Activated effector memory CD4-positive, alpha-beta T cell treated with Interleukin-2 at 50 U/mL for 16 hours (primary cell): ENCODE measurements around the gene VASH2.

Experiments used
- DNase-seq: peaks from one replicate; pipeline ENCODE4 v3.0.0-alpha.2; 2020

The VASH2 gene

DNA sequence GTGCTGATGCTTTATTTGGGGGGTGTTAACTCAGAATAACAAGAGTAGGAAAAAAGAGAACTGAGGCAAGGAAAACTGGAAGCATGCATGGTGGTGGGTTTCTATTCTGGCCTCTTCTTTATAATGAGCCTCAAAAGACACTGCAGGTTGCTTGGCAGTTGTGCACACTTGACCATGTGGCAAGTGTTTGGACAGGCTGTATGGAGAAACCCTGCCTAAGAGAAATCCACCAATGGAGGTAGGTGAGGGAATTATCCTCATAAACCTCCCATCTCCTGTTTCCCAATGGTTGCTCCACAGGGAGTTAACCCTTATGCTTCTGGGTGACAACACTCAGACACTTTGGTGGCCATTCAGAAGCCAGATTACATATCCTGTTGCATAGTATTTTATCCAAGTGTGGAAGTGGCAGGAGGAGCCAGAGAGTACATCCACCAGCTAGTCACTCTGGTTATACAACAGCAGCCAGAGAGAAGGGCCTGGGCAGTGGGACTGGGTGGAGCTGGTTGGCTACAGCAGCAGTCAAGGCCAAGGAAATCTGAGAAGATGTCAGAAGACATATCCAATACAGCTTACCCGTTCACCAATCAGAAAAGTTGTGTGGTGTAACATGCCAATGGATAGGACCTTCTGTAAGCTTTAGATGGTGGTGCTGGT is 16.4 kb upstream of the VASH2 start:
- DNase-seq = no peak

DNA sequence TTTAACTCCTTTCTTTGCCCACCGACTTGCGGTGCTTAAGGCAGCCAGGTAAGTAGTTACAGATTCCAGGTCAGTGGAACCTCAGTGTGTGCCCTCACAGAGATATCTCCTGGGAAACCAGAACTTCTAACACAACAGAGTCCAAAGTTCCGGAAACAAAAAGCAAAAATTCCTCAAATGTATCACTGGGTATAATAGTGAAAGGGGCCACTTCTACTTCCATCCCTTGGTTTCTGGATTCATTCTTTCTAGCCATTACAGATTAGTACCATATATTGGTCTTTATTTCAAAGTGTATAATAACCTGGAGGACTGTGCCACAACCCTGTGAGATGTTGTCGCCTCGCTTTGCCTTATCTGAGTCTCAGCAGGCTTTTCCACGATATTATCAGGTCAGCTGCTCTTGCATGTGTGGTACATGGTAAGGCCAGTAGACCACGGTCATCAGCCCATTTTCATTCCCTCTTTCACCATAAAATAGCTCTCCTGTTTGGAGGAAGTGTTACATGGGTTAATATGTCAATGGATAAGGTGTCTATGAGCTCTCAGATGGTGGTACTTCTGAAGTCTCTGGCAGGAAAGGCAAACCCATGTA is 14.9 kb upstream of the VASH2 start:
- DNase-seq = no peak

DNA sequence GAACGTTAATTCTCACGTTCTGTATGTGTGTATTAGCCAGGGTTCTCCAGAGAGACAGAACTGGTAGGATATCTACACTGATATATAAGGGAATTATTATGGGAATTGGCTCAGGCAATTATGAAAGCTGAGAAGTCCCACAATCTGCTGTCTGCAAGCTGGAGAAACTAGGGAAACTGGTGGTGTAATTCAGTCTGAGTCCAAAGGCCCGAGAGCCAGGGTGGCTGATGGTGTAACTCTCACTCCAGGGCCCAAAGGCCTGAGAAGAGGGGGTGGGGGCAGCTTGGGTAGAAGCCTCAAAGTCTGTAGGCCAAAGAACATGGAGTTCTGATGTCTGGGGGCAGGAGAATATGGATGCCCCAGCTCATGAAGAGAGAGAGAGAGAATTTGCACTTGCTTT is 13.3 kb upstream of the VASH2 start:
- DNase-seq = no peak

DNA sequence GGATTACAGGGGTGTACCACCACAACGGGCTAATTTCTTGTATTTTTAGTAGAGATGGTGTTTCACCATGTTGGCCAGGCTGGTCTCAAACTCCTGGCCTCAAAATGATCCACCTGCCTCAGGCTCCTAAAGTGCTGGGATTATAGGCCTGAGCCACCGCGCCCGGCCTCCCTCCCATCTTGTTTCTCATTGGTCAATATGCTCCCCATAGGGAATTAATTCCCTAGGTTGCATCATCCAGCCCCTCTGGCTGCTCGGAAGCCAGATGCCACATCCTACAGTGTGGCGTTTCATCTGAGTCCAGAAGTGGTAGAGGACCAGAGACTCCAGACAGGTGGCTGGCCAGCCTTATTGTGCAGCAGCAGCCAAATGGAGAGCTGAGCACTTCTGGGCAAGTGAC is 11.5 kb upstream of the VASH2 start:
- no peak for DNase-seq

DNA sequence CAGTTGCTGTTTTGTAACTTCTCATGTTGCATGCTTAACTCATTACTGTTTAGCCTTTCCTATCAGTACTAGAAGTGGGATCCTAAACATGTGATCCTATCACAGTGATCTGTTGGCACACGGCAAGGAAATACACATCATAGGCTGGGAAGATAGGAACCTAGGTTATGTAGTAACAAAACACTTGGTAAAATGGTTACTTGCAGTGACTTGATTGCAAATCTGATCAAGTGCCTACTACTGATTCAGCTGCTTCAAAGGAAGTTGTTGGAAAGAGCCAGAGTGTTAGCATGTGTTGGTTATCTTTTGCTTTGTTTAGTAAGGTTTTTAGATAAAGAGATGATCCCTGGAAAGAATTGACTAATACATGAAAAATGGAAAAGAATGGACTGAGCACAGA is 8.9 kb upstream of the VASH2 start:
- DNase-seq = no peak

DNA sequence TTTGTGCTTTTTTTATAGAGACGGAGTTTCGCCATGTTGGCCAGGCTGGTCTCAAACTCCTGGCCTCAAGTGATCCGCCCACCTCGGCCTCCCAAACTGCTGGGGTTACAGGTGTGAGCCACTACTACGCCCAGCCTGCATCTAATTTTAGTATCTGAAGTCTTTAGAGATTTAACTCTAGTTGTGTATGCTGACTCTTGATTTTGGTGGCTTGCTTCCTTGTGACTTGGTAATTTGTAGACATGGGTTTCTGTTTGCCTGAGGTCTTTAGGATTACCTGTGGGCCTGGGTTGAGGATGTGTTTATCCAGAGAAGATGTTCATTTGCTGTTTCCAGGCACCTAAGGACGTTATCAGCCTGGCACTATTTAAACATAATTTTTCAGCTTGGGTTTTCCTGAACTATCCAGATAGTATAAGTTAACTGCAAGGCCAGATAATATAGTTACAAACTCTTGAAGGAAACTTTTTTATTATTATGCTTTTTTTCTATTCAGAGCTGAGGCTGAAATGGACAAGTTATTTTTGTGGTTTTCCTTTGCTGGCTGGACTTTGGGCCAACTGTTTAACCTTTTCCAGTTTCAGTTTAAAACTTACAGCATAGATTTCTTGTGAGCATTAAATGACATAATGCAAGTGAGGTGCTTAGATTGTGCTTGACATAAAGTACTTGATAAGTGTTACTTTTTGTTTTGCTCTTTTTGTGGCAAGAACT is 7.5 kb upstream of the VASH2 start:
- DNase-seq = no peak

DNA sequence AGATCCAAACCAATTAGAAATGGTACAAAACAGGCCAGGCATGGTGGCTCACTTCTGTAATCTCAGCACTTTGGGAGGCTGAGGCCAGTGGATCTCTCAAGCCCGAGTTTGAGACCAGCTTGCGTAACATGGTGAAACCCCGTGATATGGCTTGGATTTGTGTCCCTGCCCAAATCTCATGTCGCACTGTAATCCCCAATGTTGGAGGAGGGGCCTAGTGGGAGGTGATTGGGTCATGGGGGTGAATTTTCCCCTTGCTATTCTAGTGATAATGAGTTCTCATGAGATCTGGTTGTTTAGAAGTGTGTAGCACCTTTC is 7.0 kb upstream of the VASH2 start:
- DNase-seq = no peak

DNA sequence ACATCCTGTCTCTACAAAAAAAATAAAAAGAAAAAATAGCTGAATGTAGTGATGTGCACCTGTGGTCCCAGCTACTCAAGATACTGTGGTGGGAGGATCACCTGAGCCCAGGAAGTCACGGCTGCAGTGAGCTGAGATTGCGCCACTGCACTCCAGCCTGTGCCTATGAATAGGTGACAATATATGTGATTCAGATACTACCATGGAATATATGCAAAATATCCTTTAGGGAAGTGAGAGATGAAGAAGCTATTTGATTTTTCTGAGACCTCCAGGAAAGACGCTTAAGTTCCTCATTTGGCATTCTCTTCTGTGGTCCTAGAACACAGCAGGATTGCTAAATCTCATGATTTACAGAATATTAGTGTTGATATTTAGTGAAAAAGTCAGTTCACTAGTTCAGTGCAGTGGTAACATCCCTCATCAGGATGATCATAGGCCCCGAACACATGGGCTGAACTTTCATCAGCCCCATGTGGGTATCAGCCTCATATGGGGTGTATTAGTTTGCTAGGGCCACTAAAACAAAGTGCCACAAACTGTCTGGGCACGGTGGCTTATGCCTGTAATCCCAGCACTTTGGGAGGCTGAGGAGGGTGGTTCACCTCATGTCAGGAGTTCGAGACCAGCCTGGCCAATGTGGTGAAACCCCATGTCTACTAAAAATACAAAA is 6.0 kb upstream of the VASH2 start:
- DNase-seq = no peak

DNA sequence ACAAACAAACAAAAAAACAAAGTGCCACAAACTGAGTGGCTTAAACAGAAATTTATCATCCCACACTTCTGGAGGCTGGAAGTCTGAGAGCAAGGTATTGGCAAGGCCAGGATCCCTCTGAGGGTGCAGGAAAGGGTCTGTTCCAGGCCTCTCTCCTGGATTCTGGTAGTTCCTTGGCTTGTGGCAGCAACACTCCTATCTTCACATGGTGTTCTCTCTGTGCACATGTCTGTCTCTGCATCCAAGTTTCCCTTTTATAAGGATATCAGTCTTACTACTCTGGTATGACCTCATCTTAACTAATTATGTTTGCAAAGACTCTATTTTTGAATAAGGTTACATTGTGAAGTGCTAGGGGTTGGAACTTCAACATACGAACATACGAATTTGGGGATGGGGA is 5.3 kb upstream of the VASH2 start:
- DNase-seq = no peak

DNA sequence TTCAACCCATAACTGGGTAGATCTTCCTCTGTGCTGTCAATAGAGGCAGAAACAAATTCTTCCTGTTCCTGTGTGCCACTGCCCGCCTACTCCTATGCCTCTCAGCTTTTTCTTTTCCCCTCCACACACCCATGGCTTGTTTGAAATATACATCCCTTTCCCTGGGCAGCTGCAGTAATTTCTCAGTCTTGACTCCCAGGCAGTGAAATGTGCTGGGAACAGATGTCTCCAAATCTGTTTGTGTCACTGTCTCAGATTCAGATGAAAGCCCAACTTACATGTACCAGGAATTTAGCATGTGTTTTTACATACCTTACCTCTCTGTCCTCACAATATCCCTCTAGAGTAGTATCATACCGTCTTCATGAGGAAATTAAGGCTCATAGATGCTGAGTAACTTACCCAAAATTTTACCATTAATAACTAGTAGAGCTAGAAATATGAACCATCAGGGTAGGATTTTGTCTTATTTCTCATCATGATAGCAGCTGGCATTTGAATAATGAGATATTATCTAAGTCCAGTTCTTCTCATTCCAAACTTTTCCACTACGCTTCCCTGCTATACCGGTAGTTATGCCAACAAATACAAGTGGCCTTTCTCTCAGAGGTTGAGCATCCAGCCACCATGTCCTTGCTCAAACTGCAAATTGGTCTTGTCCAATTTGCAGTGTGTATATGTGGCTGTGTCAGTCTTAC is 4.7 kb upstream of the VASH2 start:
- no peak for DNase-seq

DNA sequence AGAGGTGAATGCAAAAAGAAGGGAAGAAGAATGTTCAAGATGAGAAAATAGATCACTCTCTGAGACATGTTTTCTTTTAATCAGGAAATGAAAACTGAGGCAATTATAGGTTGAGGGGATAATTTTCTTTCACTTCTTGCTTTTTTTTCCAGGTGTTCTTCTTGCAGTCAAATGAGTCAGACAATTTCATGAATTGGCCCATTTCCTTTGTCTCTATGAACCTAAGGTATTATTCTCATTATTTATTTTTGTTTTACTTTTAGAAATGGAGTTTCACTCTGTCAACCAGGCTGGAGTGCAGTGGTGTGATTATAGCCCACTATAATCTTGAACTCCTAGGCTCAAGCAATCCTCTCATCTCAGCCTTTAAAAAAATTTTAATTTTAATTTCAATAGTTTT is 3.5 kb upstream of the VASH2 start:
- DNase-seq = no peak

DNA sequence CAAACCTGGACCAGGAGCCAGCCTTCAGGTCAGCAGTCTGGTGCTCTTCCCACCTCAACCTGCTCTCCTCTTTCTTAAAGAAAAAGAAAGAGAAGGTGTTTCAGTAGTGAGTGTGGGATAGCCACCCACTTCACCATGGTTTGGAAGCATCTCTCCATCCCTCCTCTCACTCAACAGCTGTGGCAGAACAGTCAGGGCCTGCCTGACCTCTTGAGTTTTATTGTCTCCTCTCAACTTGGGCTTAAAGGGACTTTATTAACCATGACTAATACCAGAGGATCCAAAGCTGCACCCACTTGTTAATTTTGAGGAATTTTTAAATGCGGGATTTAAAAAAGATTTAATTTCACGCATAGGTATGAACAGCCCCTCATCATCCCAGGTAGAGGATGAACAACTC is 570 bp upstream of the VASH2 start:
- no peak for DNase-seq

DNA sequence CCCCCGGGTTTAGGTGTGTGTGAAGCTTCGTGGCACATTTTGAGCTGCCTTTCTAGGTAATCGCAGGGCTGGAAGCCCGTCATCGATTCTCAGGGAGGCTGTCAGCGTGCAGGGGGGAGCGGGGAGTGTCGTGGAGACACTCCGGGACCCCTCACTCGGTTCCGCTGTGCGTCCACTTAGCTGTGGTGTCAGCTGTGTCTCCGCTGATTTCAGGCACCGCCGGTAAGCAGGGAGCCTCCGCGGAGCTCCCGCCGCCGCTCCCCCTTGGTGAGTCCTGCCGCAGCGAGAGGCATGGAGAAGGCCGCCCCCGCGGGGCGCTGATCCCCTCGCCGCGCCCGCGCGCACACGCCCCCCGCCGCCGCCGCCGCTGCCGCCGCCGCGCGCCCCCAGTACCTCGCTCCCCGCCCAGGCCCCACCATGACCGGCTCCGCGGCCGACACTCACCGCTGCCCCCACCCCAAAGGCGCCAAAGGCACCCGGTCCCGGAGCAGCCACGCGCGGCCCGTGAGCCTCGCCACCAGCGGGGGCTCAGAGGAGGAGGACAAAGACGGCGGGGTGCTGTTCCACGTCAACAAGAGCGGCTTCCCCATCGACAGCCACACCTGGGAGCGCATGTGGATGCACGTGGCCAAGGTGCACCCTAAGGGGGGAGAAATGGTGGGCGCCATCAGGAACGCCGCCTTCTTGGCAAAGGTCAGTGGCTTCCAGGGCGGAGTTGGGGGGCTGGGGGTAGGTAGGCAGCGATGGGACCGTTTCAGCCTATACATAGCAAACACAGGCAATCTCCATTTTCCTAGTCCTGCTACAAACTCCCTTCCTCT is 995 bp downstream of the VASH2 start:
- DNase-seq = no peak

DNA sequence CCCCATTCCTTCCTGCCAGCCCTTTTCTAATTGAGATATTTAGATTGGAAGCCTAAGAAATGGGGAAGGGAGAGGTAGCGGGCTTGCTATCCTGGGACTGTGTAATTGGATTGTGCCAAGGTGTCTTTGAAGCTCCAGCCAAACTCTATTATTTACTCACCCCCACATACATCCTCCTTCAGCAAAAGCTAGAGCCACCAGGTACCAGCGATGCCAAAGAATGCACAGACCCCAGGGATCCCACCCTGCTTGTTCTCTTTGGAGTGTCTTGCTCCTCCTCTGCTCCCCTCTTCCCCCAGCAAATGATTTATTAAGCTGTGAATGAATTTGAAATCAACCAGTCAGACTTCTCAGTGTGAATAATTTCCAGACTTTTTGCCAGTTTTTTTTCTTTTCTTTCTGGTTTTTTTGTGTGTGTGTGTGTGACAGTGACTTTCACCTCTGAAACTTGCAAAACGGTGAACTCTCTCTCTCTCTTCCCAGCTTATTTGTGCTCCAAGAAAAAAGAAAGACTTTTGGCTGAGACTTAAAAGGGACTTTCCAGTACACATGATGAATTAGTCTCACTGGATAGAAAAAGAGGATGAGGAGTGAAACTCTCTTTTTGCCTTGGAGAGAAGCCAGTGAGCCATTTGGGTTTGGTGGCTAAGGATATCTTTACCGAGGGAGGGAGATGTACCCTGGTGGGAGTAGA is 1.8 kb downstream of the VASH2 start:
- DNase-seq = no peak

DNA sequence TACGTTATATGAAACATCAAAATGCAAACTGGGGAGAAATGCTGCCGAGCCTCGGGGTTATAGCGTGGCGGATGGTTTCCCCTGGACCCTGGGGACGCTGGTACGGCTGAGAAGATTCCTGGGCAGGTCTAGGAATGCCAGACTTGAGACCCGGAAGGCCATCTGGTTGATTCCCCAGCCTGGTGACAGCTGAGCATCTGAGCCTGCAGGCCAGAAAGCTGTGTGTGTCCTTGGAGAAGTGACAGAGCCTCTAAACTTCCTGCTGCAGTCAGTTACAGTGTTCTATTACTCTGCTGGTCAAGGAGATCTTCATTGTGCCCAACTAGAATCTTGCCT is 2.3 kb downstream of the VASH2 start:
- DNase-seq = no peak

DNA sequence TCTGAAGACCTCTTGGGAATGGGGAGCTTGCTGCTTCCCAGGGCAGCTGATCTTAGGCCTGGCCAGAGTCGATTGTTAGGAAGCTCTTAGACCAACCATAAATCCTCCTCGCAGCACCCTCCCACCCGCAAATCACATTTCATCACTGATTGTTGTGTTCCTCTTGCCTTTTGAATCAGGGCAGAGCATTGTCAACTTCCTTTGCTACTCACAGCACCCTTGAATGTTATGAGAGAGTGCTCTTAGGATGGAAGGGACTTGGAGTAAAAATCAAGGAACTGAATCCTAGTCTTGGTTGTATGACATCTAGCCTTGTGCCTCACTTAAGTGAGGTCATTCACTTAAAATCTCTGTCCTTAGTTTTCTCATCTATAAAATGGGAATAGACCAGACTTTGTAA is 3.0 kb downstream of the VASH2 start:
- DNase-seq = no peak

DNA sequence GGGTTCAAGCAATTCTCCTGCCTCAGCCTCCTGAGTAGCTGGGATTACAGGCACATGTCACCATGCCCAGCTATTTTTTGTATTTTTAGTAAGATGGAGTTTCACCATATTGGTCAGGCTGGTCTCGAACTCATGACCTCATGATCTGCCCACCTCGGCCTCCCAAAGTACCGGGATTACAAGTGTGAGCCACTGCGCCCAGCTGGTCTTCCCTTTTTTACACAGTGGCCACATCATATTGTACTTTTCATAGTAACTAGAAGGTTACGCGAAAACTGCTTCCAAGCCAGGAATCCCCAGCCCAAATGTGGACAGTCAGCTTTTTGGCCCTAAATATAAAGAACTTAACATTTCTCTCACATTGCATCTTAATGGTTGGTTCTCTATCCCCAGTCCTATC is 4.2 kb downstream of the VASH2 start:
- DNase-seq = no peak

DNA sequence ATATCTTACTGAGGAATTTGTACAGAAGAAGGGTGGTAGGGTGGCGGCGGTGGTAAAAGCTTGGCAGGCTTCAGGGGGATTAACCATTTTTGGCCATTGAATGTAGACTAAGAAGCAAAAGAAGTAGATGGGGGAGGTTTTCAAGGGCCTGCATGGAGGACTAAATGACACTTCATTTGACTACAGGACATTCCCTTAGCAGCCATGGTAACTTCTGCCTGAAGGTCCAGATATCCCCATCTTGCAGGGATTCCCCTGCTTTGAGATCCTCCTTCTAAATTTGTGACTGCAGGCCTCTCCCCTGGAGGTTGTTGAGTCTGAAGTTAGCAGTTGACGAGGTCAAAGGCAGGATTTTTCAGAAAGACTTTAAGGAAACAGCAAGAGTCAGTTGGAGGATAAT is 4.8 kb downstream of the VASH2 start:
- no peak for DNase-seq

DNA sequence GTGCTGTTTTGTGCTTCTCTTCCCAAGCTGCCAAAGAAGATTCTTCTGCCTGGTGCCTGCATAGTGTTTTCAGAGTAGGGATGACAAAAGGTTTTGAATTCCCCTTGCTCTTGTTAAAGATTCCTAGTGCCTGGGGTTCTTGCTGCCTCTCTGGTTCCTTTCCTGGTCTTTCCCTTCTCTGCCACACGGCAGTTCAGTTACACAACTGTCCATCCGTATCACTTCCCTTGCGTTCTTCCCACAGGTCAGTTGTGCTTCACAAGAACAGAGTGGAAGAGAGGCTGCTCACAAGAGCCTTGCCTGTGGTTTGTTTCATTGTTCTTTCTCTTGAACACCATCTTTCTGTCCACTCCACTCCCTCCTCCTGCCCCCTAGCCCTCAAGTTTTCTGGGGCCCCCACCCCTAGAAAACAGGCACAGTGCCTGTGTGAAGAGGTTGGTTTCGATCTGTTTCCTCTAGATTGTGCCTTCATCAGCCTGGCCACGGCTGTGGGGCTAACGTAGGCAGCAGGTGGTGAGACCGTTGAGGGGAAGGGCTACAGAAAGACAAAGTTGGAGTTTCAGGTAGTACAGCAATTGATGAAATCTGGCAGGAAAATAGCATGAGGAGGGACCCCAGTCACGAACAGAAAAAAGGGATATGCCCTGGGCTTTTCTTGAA is 5.8 kb downstream of the VASH2 start:
- no peak for DNase-seq

DNA sequence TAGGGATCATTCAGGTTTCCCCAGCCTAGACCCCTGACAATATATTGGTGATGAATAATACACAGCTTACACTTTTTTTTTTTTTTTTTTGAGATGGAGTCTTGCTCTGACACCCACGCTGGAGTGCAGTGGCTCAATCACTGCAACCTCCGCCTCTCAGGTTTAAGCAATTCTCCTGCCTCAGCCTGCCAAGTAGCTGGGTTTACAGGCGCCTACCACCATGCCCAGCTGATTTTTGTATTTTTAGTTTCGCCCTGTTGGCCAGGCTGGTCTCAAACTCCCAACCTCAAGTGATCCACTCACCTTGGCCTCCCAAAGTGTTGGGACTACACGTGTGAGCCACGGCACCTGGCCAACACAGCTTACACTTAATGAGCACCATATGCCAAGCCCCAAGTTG is 7.2 kb downstream of the VASH2 start:
- DNase-seq = no peak

DNA sequence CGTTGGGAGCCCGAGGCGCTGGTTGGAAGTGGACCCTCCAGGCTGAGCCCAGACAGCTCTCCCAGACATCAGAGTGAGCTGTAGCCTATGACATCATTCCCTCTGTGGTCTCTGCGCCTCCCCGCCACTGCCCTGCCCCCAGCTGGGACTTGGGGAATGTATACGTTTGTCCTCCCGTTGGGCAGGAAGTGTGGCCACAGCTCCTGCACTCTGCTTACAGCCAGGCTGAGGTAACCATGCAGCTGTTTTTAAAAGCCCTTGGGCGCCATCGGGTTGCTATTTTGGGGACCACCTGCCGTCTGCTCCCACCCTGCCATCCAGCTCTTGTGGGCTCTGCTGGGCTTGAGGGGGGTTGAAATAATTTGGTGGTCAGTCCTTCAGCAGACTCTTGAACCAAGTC is 7.8 kb downstream of the VASH2 start:
- DNase-seq = no peak
